22Rv1 (cell line): ENCODE data around the gene RALGAPA1.

Experiments
- ZFX ChIP-seq: fragments of 450-650 bp; IDR thresholded peaks from 2 replicates; pipeline ENCODE4 v1.6.1; 2017; ENCODE audit warnings: antibody characterized with exemption, borderline replicate concordance
- TF ChIP-seq, protein P1 (sequence below): fragments of 450-650 bp; IDR thresholded peaks from 2 replicates; pipeline ENCODE4 v1.5.1; 2017; ENCODE audit warnings: mild to moderate bottlenecking

DNA sequence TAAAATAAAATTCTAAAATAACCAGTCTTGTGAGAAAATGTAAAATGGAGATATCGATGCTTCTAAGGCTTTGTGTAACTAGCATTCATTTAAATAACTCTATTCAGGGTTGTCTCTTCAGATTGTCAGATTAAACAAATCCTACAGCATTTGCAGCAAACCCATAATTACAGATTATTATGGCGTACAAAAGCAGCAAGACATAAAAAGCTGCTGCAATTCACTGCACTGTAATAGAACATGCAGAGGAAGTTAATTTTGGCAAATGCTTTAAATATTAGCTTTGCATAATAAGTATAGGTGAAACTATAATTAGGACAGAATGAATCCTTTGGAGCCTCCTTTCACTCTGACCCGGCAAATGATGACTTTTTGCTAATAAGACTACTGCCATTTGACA lies 176.8 kb downstream of the RALGAPA1 start:
- TF ChIP-seq, protein P1, sequence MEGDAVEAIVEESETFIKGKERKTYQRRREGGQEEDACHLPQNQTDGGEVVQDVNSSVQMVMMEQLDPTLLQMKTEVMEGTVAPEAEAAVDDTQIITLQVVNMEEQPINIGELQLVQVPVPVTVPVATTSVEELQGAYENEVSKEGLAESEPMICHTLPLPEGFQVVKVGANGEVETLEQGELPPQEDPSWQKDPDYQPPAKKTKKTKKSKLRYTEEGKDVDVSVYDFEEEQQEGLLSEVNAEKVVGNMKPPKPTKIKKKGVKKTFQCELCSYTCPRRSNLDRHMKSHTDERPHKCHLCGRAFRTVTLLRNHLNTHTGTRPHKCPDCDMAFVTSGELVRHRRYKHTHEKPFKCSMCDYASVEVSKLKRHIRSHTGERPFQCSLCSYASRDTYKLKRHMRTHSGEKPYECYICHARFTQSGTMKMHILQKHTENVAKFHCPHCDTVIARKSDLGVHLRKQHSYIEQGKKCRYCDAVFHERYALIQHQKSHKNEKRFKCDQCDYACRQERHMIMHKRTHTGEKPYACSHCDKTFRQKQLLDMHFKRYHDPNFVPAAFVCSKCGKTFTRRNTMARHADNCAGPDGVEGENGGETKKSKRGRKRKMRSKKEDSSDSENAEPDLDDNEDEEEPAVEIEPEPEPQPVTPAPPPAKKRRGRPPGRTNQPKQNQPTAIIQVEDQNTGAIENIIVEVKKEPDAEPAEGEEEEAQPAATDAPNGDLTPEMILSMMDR, result no peak
- no peak for TF ChIP-seq ZFX
